Peyer's patch (tissue), 4 donors: Measurements from ENCODE around the gene TAMALIN. TPM values are rescaled to one million over a fixed set of nuclear protein-coding genes. Genes with fewer than 3 reads are reported as not detected.

Experiments
- DNase-seq, 3 donors: peaks; one replicate each; pipeline ENCODE4 v3.0.0-alpha.2; 2017 to 2019
- H3K27ac ChIP-seq, 4 donors: fragments of 200-600 bp; sonication (generic); one replicate each; pipeline ENCODE4 v1.5.1; 2016 to 2019
- H3K27me3 ChIP-seq, 2 donors: fragments of 200-600 bp; sonication (generic); one replicate each; pipeline ENCODE4 v1.5.1; 2019
- H3K36me3 ChIP-seq, 3 donors: fragments of 200-600 bp; sonication (generic); one replicate each; pipeline ENCODE4 v1.5.1; 2016 to 2019
- H3K4me1 ChIP-seq, 4 donors: fragments of 200-600 bp; sonication (generic); one replicate each; pipeline ENCODE4 v1.5.1; 2016 to 2019
- H3K4me3 ChIP-seq, 4 donors: fragments of 200-600 bp; sonication (generic); 1 replicate in 3 of 4; 2 replicates in 1 of 4; pipeline ENCODE4 v1.5.1; 2016 to 2019; ENCODE audit warnings: mild to moderate bottlenecking in 1 of 4
- H3K9me3 ChIP-seq, 4 donors: fragments of 200-600 bp; sonication (generic); one replicate each; pipeline ENCODE4 v1.5.1; 2016 to 2019; ENCODE audit warnings: mild to moderate bottlenecking in 1 of 4
- CTCF ChIP-seq, 6 experiments: fragments of 450-650 bp in 4 of 6; fragments of 200-600 bp in 2 of 6; sonication (generic) in 1 of 6; IDR thresholded peaks; one replicate each; pipeline ENCODE4 v1.5.1; 2017 to 2019; ENCODE audit warnings: antibody characterized with exemption in 6 of 6, mild to moderate bottlenecking in 3 of 6, moderate library complexity in 1 of 6
- POLR2A ChIP-seq, 2 donors: fragments of 450-650 bp; IDR thresholded peaks; one replicate each; pipeline ENCODE4 v1.5.1; 2017; ENCODE audit warnings: antibody characterized with exemption in 2 of 2, mild to moderate bottlenecking in 2 of 2, moderate library complexity in 2 of 2
- total RNA-seq, 4 donors: library from RNA; depleted of rRNA; stranded (reverse); fragments of >200 nt; gene quantifications; one replicate each; pipeline ENCODE4 v1.1.0, GENCODE V29; 2016

Gene TAMALIN
- total RNA-seq, 4 donors from 2014 or later = 1.2 to 112 (median 16.2) TPM

DNA sequence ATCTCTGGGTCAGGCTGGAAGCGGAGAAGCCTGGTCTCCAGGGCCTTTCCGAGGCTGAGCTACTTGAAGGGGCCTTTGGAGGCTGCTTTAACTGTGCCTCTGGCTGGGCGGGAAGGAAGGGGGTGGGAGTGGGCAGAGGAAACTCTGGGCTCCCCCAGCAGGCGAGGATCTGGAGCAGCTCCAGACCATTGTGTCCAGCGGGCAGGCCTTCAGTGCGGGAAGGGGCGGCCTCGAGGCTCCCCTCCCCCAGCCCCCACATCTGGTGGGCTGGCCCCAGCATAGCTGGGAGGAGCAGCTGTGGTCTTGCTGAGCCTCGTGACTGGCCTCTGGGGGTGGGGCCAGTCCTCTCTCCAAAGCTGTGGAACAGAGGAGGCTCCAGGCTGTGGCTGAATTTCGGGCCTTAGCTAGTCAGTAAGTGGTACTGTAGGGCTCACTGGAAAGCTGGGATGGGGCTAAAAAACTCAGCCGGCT lies 3.4 kb downstream of the TAMALIN start:
- Histone ChIP-seq H3K9me3 (no peaks in the 10 kb centered on the region), H3K36me3 (peaks cover 0 to 11% (median 0%) of the 10 kb centered on the region in 3 donors), H3K27ac (peak overlapping the region; percentile 46 to 93 (median 82)), H3K27me3 (peaks cover 0 to 10% of the 10 kb centered on the region in 2 donors), H3K4me1 (peaks cover 0 to 23% (median 12%) of the 10 kb centered on the region in 4 donors), H3K4me3 (peak overlapping the region in 1 of 4 donors; percentile 17)
- TF ChIP-seq CTCF (IDR thresholded peaks at IDR 0.05) (no peak), POLR2A (IDR thresholded peaks at IDR 0.05) (no peak)
- DNase-seq = peak in 1 of 3 donors; percentile 72

DNA sequence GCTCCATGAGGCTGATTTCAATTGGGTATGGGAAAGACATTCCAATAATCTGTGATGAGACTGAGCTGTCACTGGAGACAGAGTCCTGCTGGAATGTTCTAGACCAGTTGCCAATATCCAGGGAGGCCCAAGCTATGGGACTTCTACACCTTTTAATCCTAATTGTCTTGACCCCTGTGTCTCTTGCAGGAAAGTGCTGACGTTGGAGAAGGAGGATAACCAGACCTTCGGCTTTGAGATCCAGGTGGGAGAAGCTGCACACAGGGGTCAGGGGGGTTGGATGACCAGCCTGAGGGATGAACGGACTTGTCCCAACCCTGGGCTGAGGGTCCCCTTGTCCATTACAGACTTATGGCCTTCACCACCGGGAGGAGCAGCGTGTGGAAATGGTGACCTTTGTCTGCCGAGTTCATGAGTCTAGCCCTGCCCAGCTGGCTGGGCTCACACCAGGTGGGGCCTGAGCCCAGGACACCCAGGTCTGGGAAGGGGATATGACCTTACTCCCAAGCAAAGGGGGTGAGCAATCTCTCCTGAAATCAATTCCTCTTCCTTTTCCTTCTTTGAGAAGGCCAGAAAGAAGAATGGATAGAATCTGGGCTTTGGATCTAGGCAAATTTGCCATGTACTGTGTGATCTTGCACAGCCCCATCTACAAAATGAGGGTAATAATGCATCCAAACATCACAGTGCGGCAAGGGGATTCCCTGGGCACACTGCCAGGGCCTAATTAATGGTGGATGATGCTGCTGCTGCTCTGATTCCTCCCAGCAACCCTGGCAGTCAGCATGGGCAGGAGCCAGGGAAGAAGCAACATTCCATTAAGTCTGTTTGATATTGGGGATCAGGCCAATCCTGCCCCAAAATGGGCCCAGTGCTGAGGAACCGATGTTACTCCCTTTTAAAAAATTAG lies 4.2 kb downstream of the TAMALIN start:
- Histone ChIP-seq H3K36me3 (peaks cover 0 to 11% (median 0%) of the 10 kb centered on the region in 3 donors), H3K4me3 (no peak overlapping the region), H3K27me3 (peaks cover 0 to 10% of the 10 kb centered on the region in 2 donors), H3K27ac (peak overlapping the region; percentile 10 to 93 (median 82)), H3K4me1 (peaks cover 0 to 23% (median 8%) of the 10 kb centered on the region in 4 donors), H3K9me3 (no peaks in the 10 kb centered on the region)
- TF ChIP-seq POLR2A (IDR thresholded peaks at IDR 0.05) (no peak), CTCF (IDR thresholded peaks at IDR 0.05) (no peak)
- DNase-seq = no peak

DNA sequence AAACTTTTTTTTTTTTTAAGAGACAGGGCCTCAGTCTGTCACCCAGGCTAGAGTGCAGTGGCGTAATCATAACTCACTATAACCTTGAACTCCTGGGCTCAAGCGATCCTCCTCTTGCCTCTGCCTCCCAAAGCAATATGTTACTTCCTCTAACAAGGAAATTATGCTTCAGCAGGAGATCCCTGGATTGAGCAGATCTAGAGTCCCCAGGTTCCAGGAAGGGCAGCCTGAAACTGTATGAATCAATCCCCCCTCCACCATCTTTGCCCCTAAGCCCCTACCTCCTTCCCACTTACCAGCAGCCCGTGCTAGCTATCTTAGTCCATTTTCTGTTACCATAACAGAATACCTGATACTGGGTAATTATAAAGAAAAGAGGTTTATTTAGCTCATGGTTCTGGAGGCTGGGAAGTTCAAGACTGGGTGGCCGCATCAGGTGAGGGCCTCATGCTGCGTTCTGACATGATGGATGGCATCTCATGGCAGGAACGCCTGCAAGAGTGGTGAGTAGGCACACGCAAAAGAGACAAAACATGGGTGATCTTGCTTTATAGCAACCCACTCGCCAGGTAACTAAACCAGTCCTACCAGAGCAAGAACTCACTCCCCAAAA lies 5.0 kb downstream of the TAMALIN start:
- DNase-seq = no peak
- peak overlapping the region in 1 of 4 donors; percentile 9 for H3K27ac ChIP-seq
- TF ChIP-seq POLR2A (IDR thresholded peaks at IDR 0.05) = no peak
- no peak for TF ChIP-seq CTCF (IDR thresholded peaks at IDR 0.05)
- peaks cover 0 to 11% (median 0%) of the 10 kb centered on the region in 3 donors for H3K36me3 ChIP-seq
- peaks cover 0 to 19% (median 6%) of the 10 kb centered on the region in 4 donors for H3K4me1 ChIP-seq
- H3K27me3 ChIP-seq = peaks cover 0 to 4% of the 10 kb centered on the region in 2 donors
- no peak overlapping the region for H3K4me3 ChIP-seq
- no peaks in the 10 kb centered on the region for H3K9me3 ChIP-seq

GRCh38 chr12:52013626-52014310 lies 7.0 kb downstream of the TAMALIN start:
- Histone ChIP-seq H3K36me3 (peaks cover 0 to 11% (median 0%) of the 10 kb centered on the region in 3 donors), H3K9me3 (no peaks in the 10 kb centered on the region), H3K4me1 (peaks cover 0 to 19% (median 0%) of the 10 kb centered on the region in 4 donors), H3K4me3 (no peak overlapping the region), H3K27ac (no peak overlapping the region), H3K27me3 (no peaks in the 10 kb centered on the region)
- TF ChIP-seq CTCF (IDR thresholded peaks at IDR 0.05) (no peak), POLR2A (IDR thresholded peaks at IDR 0.05) (no peak)
- no peak for DNase-seq
